KOPT-K1 (cell line): ENCODE results near the gene INPP5B.
"Not testable (repeated sequence)": the region's sequence is repeated elsewhere in the genome, so short reads cannot be mapped to it uniquely, and the experiment has no call there.

ENCODE experiments used
- H3K27ac ChIP-seq: fragments of 200-600 bp; sonication (generic); 2 replicates; pipeline ENCODE4 v1.5.1; 2016; ENCODE audit warnings: antibody characterized with exemption, mild to moderate bottlenecking, low read depth, low read length; ENCODE audit not compliant: poor library complexity, severe bottlenecking
- H3K36me3 ChIP-seq: fragments of 200-600 bp; sonication (generic); 2 replicates; pipeline ENCODE4 v1.5.1; 2017; ENCODE audit warnings: antibody characterized with exemption, mild to moderate bottlenecking, low read length, moderate library complexity; ENCODE audit not compliant: insufficient read depth
- H3K9me3 ChIP-seq: fragments of 200-600 bp; sonication (generic); 2 replicates; pipeline ENCODE4 v1.5.1; 2017; ENCODE audit warnings: antibody characterized with exemption, low read length, mild to moderate bottlenecking; ENCODE audit not compliant: insufficient read depth, poor library complexity, severe bottlenecking

Gene INPP5B

GRCh38 chr1:37946703-37947360 lies at the start of gene INPP5B:
Gene INPP5B (minus strand): TSS chr1:37947053. CDS start chr1:37946308, 745 bp downstream.
- no peaks in the 10 kb centered on the region for H3K36me3 ChIP-seq
- no peak within 1 kb of the TSS for H3K27ac ChIP-seq

GRCh38 chr1:37995751-37996345 lies 49.0 kb upstream of the INPP5B start:
- H3K36me3 ChIP-seq, result peaks cover 14% of the 10 kb centered on the region; the same call in 1 of the 2 replicates
- no peak overlapping the region for H3K27ac ChIP-seq
- H3K9me3 ChIP-seq, result no peaks in the 10 kb centered on the region

More at GRCh38 chr1:37946703-37947360, at the start of gene INPP5B:
- no peaks in the 10 kb centered on the region for H3K9me3 ChIP-seq

- peaks cover 14% of the 10 kb centered on the region; the same call in 1 of the 2 replicates for H3K36me3 ChIP-seq
- no peak overlapping the region for H3K27ac ChIP-seq
- H3K9me3 ChIP-seq, result no peaks in the 10 kb centered on the region
These were observed 48.2 kb upstream of the INPP5B start for GRCh38 chr1:37994886-37995566.

DNA sequence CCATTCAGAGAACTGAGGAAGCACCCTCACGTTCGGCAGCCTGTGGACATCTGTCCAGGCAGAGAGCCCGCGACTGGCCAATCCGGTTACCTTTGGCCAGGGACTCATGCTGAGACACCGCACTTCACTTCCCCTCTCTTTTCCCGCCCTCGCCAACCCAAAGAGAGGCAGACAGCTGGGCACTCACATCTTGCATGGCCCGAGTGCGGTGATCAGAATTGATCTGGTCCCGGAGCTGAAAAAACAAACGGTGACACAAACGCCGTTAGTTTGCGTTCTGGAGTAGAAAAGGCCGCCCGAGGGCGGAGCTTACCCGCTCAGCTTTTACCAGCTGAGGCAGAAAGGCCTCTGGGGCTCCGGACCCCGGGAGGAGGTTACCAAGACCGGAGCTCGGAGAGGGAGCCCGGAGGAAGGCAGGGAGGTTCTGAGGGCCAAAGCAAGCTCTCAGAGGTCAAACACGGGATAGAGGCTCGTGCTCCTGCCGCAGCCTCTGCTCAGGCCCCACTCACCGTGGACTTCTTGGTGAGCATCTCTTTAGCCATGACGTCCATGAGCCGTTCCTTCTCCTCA lies 42.6 kb upstream of the INPP5B start:
- Histone ChIP-seq H3K36me3 (peaks cover 40% of the 10 kb centered on the region), H3K27ac (peak overlapping the region; percentile 72), H3K9me3 (no peaks in the 10 kb centered on the region)

- Histone ChIP-seq H3K27ac (no peak overlapping the region), H3K9me3 (no peaks in the 10 kb centered on the region), H3K36me3 (peaks cover 56% of the 10 kb centered on the region)
These were observed 40.8 kb upstream of the INPP5B start for GRCh38 chr1:37987679-37988078.

DNA sequence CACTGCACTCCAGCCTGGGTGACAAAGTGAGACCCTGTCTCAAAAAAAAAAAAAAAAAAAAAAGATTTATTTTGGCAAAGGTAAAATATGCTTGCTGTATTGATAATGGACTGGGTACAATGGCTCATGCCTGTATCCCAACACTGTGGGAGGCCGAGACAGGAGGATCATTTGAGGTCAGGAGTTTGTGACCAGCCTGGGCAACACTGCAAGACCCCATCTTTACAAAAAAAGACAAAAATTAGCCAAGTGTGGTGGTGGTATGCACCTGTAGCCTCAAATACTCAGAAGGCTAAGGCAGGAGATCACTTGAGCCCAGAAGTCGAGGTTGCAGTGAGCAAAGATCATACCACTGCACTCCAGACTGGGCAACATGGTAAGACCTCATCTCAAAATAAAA lies 36.7 kb upstream of the INPP5B start:
- H3K27ac ChIP-seq, result no peak overlapping the region
- no peaks in the 10 kb centered on the region for H3K9me3 ChIP-seq
- peaks cover 97% of the 10 kb centered on the region for H3K36me3 ChIP-seq

- Histone ChIP-seq H3K9me3 (no peaks in the 10 kb centered on the region), H3K36me3 (peaks cover 98% of the 10 kb centered on the region), H3K27ac (no peak overlapping the region)
These were observed 31.7 kb upstream of the INPP5B start for GRCh38 chr1:37978541-37978940.

- H3K27ac ChIP-seq, H3K9me3 ChIP-seq: not testable (repeated sequence)
- peaks cover 82% of the 10 kb centered on the region for H3K36me3 ChIP-seq
These were observed 28.2 kb upstream of the INPP5B start for GRCh38 chr1:37975083-37975482.

DNA sequence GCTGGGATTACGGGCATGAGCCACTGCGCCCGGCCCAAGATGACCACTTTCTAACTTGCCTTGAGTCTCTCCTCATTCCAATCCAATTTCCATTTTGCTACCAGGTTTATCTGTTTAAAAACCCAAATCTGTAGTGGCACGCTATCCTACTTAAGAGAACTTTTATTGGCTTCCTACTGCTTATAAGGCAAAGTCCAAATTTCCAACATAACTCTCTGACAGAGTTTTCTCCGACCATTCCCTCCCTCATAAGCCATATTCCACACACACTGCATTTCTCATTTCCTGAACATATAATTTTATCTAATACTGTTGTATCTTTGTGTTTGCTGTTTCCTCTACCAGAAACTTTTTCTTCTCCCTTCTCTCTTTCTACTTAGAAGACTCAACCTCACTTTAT lies 27.7 kb upstream of the INPP5B start:
- Histone ChIP-seq H3K27ac (no peak overlapping the region), H3K36me3 (peaks cover 82% of the 10 kb centered on the region)

DNA sequence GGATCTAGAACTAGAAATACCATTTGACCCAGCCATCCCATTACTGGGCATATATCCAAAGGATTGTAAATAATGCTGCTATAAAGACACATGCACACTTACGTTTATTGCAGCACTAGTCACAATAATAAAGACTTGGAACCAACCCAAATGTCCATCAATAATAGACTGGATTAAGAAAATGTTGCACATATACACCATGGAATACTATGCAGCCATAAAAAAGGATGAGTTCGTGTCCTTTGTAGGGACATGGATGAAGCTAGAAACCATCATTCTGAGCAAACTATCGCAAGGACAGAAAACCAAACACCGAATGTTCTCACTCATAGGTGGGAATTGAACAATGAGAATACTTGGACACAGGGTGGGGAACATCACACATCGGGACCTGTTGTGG lies 26.8 kb upstream of the INPP5B start:
- not testable (repeated sequence) for H3K27ac ChIP-seq, H3K9me3 ChIP-seq
- peaks cover 82% of the 10 kb centered on the region for H3K36me3 ChIP-seq

More for the DNA sequence above, 27.7 kb upstream of the INPP5B start:
- H3K9me3 ChIP-seq, result no peaks in the 10 kb centered on the region

DNA sequence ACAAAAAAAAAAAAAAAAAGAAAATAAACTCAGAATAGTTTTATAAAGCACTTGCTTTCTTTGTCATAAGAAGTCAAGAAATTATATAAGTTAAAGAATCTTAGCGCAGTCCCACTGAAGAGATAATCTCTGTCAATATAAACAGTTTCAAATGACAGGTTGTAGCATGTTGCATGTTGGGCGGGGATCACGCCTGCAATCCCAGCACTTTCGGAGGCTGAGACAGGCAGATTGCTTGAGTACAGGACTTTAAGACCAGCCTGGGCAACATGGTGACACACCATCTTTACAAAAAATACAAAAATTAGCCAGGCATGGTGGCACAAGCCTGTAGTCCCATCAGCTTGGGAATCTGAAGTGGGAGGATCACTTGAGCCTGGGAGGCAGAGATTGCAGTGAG lies 18.4 kb upstream of the INPP5B start:
- H3K27ac ChIP-seq, result no peak overlapping the region
- H3K36me3 ChIP-seq, result peaks cover 81% of the 10 kb centered on the region
- H3K9me3 ChIP-seq, result no peaks in the 10 kb centered on the region

DNA sequence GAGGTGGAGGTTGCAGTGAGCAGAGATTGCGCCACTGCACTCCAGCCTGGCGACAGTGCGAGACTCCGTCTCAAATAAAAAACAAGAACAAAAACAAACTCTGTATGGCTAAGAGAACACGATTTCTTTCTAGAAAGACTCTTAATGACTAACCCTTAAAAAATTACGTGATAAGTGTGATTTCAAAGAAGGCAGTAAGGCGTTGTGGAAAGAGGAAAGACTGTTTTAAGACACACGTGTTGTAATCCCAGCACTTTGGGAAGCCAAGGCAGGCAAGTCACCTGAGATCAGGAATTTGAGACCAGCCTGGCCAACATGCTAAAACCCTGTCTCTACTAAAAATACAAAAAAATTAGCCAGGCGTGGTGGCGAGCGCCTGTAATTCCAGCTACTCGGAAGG lies 17.3 kb upstream of the INPP5B start:
- not testable (repeated sequence) for H3K9me3 ChIP-seq, H3K27ac ChIP-seq
- peaks cover 82% of the 10 kb centered on the region for H3K36me3 ChIP-seq

GRCh38 chr1:37958690-37959089 lies 11.8 kb upstream of the INPP5B start:
- Histone ChIP-seq H3K27ac (no peak overlapping the region), H3K36me3 (peaks cover 70% of the 10 kb centered on the region)

GRCh38 chr1:37955685-37956084 lies 8.8 kb upstream of the INPP5B start:
- Histone ChIP-seq H3K27ac (no peak overlapping the region), H3K9me3 (no peaks in the 10 kb centered on the region), H3K36me3 (peaks cover 46% of the 10 kb centered on the region)

More at GRCh38 chr1:37958690-37959089, 11.8 kb upstream of the INPP5B start:
- no peaks in the 10 kb centered on the region for H3K9me3 ChIP-seq

DNA sequence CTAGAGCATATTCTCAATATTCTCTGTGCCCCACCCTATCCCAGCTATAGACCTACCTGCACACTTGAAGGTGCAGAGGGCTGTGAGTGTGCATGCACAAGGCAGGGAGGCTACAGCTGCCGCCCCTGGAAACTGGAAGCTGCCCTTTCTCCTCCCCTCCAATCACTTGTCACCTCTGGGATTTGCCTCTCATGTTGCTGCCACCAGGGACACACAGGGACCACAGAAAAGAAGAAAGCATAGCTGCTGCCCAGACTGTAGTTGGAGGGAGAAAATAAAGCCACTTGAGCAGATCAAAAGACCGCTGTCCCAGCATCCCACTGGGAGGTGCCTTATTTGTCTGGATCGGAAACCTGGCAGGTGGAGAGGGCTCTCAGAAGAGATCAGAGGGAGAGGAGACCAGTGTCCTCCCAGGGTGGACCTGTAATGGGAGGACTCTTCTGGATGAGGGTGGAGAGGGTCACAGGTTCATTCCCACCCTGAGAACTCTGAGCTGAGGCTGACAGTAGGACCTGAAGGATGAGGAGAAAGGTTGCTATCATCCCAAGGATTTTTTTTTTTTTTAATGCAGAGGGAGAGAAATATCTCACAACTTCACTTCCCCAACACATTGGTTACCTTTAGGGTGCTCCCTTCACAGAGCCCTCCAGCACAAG lies 7.6 kb upstream of the INPP5B start:
- Histone ChIP-seq H3K27ac (no peak overlapping the region), H3K36me3 (peaks cover 34% of the 10 kb centered on the region), H3K9me3 (no peaks in the 10 kb centered on the region)
